Measurements from ENCODE around the gene ERFL. TPM values are rescaled to one million over a fixed set of nuclear protein-coding genes. Genes with fewer than 3 reads are reported as not detected.
A peak's percentile ranks its signal among the peaks of the same experiment; 100 is the strongest.

ERFL gene
- total RNA-seq, 1 experiment from 2014 or later = not detected

DNA sequence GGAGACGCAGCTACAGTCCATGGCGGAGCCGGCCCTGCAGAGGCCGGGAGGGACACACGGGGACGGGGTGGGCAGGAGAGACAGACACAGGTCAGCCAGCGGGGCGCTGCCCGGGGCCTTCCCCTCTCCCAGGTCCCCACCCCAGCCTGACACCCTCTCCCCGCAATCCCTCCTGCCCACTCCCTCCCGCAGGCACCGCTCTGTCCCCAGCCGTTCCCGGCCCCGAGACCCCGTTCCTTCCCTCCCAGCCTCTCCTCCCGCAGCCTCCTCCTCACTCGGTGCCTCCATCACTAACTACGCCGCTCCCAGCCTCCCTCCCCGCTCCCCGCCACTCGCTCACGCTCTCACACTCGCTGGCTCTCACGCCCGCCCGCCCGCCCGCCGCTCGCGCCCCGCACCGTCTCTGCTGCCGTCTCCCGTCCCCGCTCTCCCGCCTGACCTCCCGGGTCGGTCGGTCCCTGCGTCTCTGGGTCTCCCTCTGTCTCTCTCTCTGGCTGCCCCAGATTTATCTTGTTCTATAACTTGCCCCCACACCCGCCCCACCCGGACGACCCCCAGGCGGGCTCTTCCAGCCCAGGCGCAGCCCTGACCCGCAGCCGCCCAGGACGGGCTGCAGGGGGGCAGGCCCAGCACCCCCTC is 15.2 kb downstream of the ERFL start:
- TF ChIP-seq, protein P1, sequence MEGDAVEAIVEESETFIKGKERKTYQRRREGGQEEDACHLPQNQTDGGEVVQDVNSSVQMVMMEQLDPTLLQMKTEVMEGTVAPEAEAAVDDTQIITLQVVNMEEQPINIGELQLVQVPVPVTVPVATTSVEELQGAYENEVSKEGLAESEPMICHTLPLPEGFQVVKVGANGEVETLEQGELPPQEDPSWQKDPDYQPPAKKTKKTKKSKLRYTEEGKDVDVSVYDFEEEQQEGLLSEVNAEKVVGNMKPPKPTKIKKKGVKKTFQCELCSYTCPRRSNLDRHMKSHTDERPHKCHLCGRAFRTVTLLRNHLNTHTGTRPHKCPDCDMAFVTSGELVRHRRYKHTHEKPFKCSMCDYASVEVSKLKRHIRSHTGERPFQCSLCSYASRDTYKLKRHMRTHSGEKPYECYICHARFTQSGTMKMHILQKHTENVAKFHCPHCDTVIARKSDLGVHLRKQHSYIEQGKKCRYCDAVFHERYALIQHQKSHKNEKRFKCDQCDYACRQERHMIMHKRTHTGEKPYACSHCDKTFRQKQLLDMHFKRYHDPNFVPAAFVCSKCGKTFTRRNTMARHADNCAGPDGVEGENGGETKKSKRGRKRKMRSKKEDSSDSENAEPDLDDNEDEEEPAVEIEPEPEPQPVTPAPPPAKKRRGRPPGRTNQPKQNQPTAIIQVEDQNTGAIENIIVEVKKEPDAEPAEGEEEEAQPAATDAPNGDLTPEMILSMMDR (IDR thresholded peaks at IDR 0.05; ENCODE audit: unreplicated experiment) = no peak
- BruUV-seq (replicated peaks) = no TSS peak
- intact Hi-C loops (cut with micrococcal nuclease) = no loop called here
- Mint-ChIP-seq H3K27ac (ENCODE audit: low read depth, unreplicated experiment) (no peak overlapping the region), H3K4me1 (ENCODE audit: insufficient read depth, unreplicated experiment) (peaks cover 6% of the 10 kb centered on the region), H3K36me3 (ENCODE audit: insufficient read depth, unreplicated experiment) (peaks cover 7% of the 10 kb centered on the region), H3K9me3 (ENCODE audit: unreplicated experiment) (no peaks in the 10 kb centered on the region), H3K27me3 (ENCODE audit: insufficient read depth, unreplicated experiment) (no peaks in the 10 kb centered on the region), H3K4me3 (ENCODE audit: unreplicated experiment) (no peak overlapping the region)
- CTCF ChIA-PET = no interaction called here
- no peak for DNase-seq (ENCODE audit: unreplicated experiment)
- POLR2A ChIA-PET = no interaction called here

DNA sequence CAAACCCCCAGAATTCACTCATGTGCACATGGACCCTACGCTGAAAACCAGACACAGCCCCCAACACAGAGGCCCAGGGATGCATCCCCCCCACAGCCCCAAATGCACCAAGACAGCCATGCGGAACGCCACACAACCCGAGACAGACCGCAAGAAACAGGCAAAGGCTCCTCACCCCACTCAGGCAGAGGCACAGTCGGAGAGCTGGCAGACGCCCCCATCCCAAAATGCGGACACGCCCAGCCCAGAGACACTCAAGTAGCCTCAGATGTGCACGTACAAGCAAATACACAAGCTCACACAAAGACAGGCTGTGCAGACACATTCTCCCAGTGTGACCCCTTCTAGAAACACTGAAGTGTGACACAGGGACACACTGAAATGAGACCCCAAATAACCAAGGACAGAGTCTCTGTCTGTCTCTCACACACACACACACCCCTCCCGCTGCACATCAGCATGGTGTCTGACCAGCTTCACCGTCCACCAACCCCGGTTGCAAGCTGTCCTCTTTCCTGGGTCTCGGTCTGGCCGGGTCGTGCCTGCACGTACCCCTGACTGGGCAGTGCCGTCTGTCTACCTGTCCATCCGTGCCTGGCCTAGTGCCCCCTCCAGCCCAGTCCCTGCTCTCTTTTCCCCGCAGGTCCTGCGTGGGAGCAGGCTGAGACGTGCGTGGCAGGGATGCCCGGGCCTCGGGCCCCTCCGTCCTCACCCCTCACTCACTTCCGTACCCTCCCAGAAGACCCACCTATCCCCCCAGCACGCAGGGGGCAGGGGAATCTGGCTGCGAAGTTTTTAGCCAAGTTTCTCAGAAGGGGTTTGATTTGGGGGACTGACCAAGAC is 16.1 kb downstream of the ERFL start:
- Mint-ChIP-seq H3K4me1 (ENCODE audit: insufficient read depth, unreplicated experiment) (peaks cover 6% of the 10 kb centered on the region), H3K36me3 (ENCODE audit: insufficient read depth, unreplicated experiment) (peaks cover 11% of the 10 kb centered on the region), H3K9me3 (ENCODE audit: unreplicated experiment) (no peaks in the 10 kb centered on the region), H3K27me3 (ENCODE audit: insufficient read depth, unreplicated experiment) (no peaks in the 10 kb centered on the region), H3K4me3 (ENCODE audit: unreplicated experiment) (no peak overlapping the region), H3K27ac (ENCODE audit: low read depth, unreplicated experiment) (no peak overlapping the region)
- DNase-seq (ENCODE audit: unreplicated experiment) = no peak
- BruUV-seq (replicated peaks) = no TSS peak
- TF ChIP-seq, protein P1 (IDR thresholded peaks at IDR 0.05; ENCODE audit: unreplicated experiment) = no peak
- ChIA-PET CTCF (interaction anchor here (0.7 kb wide), 2 partner anchors 476 to 1796 kb away, joined by 3 to 4 read pairs; no protein-coding TSS in a partner anchor), POLR2A (interaction anchor here (0.6 to 1.0 kb wide), 3 partner anchors 14 to 28 kb away, joined by 3 read pairs; no protein-coding TSS in a partner anchor)
- intact Hi-C loops (cut with micrococcal nuclease) = no loop called here

DNA sequence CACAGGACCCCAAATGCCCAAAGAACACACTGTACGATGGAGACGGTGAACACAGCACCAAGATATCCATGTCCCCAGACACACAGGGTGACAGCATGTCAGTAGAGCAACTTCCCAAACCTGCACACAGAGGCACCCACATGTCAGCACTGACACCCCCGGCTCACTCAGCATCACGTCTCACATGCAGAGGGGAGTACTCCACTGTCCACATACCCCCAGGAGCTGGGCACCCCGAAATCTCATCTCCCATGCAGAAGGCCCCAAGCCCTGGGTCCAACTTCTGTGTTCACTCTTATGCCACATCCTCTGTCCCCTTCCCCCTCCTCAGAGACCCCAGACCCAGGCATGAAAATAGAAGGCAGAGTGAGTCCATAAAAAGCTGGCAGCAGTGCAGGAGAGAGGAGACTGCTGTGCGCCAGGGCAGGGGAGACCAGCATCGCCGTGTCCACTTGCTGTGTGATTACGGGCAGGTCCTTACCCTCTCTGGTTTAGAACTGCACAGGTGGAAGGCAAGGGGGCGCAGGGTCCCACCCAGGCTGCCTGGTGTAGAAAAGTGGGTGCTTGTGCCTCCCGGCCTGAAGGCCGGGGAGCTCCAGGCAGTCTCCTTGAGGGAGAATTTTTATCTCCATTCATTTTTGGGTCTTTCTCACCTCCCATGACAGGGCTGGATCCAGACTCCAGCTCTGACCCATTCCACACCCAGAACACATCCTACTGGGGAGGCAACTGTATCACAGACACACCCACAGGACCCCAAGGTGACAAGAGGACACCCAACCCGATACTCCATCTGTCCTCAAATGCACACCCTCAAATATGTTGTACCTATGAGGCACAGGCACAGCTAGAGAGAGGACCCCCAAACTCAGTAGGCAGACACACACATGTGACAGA is 17.0 kb downstream of the ERFL start:
- no peak overlapping the region for H3K27ac Mint-ChIP-seq (ENCODE audit: low read depth, unreplicated experiment)
- peaks cover 18% of the 10 kb centered on the region for H3K36me3 Mint-ChIP-seq (ENCODE audit: insufficient read depth, unreplicated experiment)
- H3K27me3 Mint-ChIP-seq (ENCODE audit: insufficient read depth, unreplicated experiment) = no peaks in the 10 kb centered on the region
- ChIA-PET POLR2A (interaction anchor here (0.6 to 1.0 kb wide), 4 partner anchors 13 to 63 kb away, joined by 3 read pairs; no protein-coding TSS in a partner anchor), CTCF (interaction anchor here (0.6 kb wide), 1 partner anchor 43 kb away, joined by 4 read pairs; no protein-coding TSS in a partner anchor)
- no peaks in the 10 kb centered on the region for H3K9me3 Mint-ChIP-seq (ENCODE audit: unreplicated experiment)
- DNase-seq (ENCODE audit: unreplicated experiment) = no peak
- intact Hi-C loops (cut with micrococcal nuclease) = no loop called here
- TF ChIP-seq, protein P1 (IDR thresholded peaks at IDR 0.05; ENCODE audit: unreplicated experiment) = no peak
- H3K4me1 Mint-ChIP-seq (ENCODE audit: insufficient read depth, unreplicated experiment) = peaks cover 6% of the 10 kb centered on the region
- TSS peak; percentile 24 for BruUV-seq (replicated peaks)
- H3K4me3 Mint-ChIP-seq (ENCODE audit: unreplicated experiment) = no peak overlapping the region
